ENCODE results near the gene PKHD1. TPM values are rescaled to one million over a fixed set of nuclear protein-coding genes. Genes with fewer than 3 reads are reported as not detected.

Gene PKHD1
- total RNA-seq, 2 donors from 2014 or later = not detected

DNA sequence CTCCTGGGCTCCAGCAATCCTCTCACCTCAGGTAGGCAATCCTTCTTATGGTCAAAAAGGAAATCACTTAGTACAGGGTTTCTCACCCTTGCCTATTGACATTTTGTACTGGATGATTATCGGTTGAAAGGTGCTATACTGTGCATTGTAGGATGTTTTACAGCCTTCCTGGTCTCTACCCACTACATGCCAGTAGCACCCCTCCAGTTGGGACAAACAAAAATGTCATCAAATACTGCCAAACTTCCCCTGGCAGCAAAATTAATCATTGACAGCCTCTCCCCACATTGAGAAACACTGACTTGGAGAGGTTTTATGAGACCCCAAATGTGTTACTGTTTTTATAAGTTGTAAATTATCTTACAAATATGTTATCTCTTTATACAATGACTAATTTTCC is 368.1 kb downstream of the PKHD1 start:
- H3K36me3 ChIP-seq = no peaks in the 10 kb centered on the region
- no peak for DNase-seq (ENCODE audit: low spot score)
- TF ChIP-seq, protein P1, sequence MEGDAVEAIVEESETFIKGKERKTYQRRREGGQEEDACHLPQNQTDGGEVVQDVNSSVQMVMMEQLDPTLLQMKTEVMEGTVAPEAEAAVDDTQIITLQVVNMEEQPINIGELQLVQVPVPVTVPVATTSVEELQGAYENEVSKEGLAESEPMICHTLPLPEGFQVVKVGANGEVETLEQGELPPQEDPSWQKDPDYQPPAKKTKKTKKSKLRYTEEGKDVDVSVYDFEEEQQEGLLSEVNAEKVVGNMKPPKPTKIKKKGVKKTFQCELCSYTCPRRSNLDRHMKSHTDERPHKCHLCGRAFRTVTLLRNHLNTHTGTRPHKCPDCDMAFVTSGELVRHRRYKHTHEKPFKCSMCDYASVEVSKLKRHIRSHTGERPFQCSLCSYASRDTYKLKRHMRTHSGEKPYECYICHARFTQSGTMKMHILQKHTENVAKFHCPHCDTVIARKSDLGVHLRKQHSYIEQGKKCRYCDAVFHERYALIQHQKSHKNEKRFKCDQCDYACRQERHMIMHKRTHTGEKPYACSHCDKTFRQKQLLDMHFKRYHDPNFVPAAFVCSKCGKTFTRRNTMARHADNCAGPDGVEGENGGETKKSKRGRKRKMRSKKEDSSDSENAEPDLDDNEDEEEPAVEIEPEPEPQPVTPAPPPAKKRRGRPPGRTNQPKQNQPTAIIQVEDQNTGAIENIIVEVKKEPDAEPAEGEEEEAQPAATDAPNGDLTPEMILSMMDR (IDR thresholded peaks at IDR 0.05) = no peak
- H3K27me3 ChIP-seq = no peaks in the 10 kb centered on the region
- no peak overlapping the region for H3K4me3 ChIP-seq
- no peaks in the 10 kb centered on the region for H3K9me3 ChIP-seq
- H3K27ac ChIP-seq = no peak overlapping the region
- H3K4me1 ChIP-seq = no peaks in the 10 kb centered on the region

DNA sequence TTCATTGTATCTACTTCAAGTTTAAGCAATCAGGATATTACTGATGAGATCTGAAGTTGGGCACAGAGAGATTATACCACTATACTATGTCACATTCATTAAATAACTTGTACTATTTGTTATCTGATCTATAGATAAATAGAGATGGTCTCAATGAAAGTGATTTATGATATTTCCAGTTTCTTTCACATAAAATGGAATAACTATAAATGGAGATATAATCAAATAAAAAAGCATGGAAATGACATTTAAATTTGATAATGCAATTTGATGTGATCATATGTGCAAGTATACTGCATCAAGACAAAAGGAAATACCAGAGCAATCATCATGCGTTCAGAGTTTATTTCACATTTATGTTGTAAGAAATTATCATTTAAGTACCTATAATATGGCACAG is 368.9 kb downstream of the PKHD1 start:
- no peak for DNase-seq (ENCODE audit: low spot score)
- Histone ChIP-seq H3K9me3 (no peaks in the 10 kb centered on the region), H3K36me3 (no peaks in the 10 kb centered on the region), H3K4me3 (no peak overlapping the region), H3K4me1 (no peaks in the 10 kb centered on the region), H3K27ac (no peak overlapping the region), H3K27me3 (no peaks in the 10 kb centered on the region)
- TF ChIP-seq, protein P1 (IDR thresholded peaks at IDR 0.05) = no peak

GRCh38 chr6:51717477-51717876 is 369.9 kb downstream of the PKHD1 start:
- Histone ChIP-seq H3K27me3 (no peaks in the 10 kb centered on the region), H3K27ac (no peak overlapping the region), H3K36me3 (no peaks in the 10 kb centered on the region), H3K4me3 (no peak overlapping the region), H3K4me1 (no peaks in the 10 kb centered on the region), H3K9me3 (no peaks in the 10 kb centered on the region)
- TF ChIP-seq, protein P1 (IDR thresholded peaks at IDR 0.05) = no peak
- no peak for DNase-seq (ENCODE audit: low spot score)

GRCh38 chr6:51711876-51712275 is 375.5 kb downstream of the PKHD1 start:
- Histone ChIP-seq H3K9me3 (no peaks in the 10 kb centered on the region), H3K4me1 (no peaks in the 10 kb centered on the region), H3K27me3 (no peaks in the 10 kb centered on the region), H3K27ac (no peak overlapping the region), H3K36me3 (no peaks in the 10 kb centered on the region), H3K4me3 (no peak overlapping the region)
- no peak for DNase-seq (ENCODE audit: low spot score)
- TF ChIP-seq, protein P1 (IDR thresholded peaks at IDR 0.05) = no peak

DNA sequence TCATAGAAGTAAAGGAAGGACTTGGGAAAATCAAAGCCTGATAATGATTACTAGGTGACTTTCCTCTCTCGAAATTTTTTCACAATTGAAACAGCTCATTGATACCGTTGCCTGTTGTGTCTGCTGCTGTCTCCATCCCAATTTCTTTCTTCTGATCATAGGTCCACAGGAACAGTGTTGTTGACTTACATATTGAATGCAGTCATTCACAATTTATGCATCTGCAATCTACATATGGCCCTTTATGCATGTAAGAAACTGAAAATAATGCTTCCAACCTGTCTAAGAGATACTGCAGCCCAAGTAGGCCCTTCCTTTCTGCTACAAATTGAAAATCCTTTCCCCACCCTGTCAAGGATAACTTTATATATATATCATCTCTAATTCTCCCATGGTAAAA is 381.3 kb downstream of the PKHD1 start:
- Histone ChIP-seq H3K4me3 (no peak overlapping the region), H3K4me1 (no peaks in the 10 kb centered on the region), H3K27ac (no peak overlapping the region), H3K27me3 (no peaks in the 10 kb centered on the region), H3K9me3 (no peaks in the 10 kb centered on the region), H3K36me3 (no peaks in the 10 kb centered on the region)
- no peak for DNase-seq (ENCODE audit: low spot score)
- TF ChIP-seq, protein P1 (IDR thresholded peaks at IDR 0.05) = no peak

DNA sequence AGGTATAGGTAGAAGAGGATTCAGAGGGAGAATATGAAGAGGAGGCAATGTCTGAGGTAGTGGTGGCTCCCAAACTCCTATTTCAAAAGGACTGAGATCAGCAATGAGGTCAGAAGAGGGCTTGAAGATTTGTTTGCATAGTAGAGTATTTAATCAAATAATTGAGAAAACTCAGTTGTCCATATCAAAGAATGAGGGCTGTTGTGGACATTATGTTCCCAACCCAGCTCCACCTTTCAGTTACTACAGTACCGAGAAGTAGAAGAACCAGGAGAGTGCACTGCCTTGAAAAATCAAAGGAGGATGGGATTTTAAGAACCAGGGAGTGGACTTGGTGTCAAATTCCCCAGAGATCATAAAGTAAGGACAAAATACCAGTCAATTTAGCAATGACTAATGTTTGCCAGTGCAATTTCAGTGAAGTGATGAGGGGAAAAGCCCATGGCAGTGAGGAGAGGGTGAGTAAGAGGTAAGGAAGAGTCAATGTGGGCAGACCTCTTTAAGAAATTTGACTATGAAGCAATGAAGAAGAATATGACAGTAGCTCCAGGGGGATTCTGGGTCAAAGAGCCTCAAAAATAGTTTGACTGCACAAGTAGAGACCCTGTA is 382.4 kb downstream of the PKHD1 start:
- H3K27ac ChIP-seq = no peak overlapping the region
- DNase-seq (ENCODE audit: low spot score) = no peak
- H3K9me3 ChIP-seq = no peaks in the 10 kb centered on the region
- H3K4me1 ChIP-seq = no peaks in the 10 kb centered on the region
- H3K4me3 ChIP-seq = no peak overlapping the region
- H3K27me3 ChIP-seq = no peaks in the 10 kb centered on the region
- no peaks in the 10 kb centered on the region for H3K36me3 ChIP-seq
- TF ChIP-seq, protein P1 (IDR thresholded peaks at IDR 0.05) = no peak

Data from right atrium auricular region (tissue), 2 donors.